HG02970 (cell line): ENCODE measurements around the gene NUDT1.

Experiments
- ATAC-seq: cut with Tn5 transposase; IDR thresholded peaks from one replicate; pipeline ENCODE4 v1.9.1; 2021; ENCODE audit warnings: mild to moderate bottlenecking, moderate library complexity, moderate number of reproducible peaks; ENCODE audit not compliant: unreplicated experiment, low FRiP score

NUDT1 gene

GRCh38 chr7:2289111-2289586 is 47.1 kb downstream of the NUDT1 start:
- no peak for ATAC-seq

DNA sequence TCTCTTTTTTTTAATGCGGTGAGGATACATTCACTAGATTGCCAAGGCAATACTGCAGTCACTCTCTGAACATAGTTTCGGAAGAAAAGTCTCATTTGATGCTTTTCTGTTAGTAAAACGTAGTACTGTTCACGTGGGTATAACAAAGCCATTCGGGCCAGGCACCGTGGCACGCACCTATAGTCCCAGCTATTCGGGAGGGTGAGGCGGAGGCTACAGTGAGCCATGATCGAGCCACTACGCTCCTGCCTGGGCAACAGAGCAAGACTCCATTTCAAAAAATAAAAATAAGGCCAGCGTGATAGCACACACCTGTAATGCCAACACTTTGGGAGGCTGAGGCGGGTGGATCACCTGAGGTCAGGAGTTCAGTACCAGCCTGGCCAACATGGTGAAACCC is 47.6 kb downstream of the NUDT1 start:
- ATAC-seq, result no peak

- ATAC-seq, result no peak
Measured at GRCh38 chr7:2290877-2291276, 48.9 kb downstream of the NUDT1 start.

- no peak for ATAC-seq
Measured at GRCh38 chr7:2295936-2296620, 54.1 kb downstream of the NUDT1 start.

DNA sequence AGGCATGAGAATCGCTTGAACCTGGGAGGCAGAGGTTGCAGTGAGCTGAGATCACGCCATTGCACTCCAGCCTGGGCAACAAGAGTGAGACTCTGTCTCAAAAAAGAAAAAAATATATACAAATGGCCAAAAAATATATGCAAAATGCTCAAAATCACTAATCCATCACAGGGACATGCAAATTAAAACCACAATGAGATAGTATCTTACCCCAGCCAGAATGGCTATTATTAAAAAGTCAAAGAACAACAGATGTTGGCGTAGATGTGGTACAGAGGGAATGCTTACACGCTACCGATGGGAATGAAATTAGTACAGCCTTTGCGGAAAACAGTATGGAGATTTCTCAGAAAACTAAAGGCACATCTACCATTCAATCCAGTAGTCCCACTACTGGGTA is 54.8 kb downstream of the NUDT1 start:
- no peak for ATAC-seq

- ATAC-seq, result peak; percentile 43
Measured at GRCh38 chr7:2299131-2299829, 57.3 kb downstream of the NUDT1 start.

- ATAC-seq, result no peak
Measured at GRCh38 chr7:2299870-2300512, 58.0 kb downstream of the NUDT1 start.
